ENCODE data around the gene CDAN1. TPM values are rescaled to one million over a fixed set of nuclear protein-coding genes. Genes with fewer than 3 reads are reported as not detected.
"Not testable (repeated sequence)": the region's sequence is repeated elsewhere in the genome, so short reads cannot be mapped to it uniquely, and the experiment has no call there.

The CDAN1 gene
- total RNA-seq, 1 donor from 2014 or later = 14.6 TPM

GRCh38 chr15:42772144-42772543 lies 35.2 kb upstream of the CDAN1 start:
- Mint-ChIP-seq H3K4me3 (ENCODE audit: unreplicated experiment) (no peak overlapping the region), H3K4me1 (ENCODE audit: low read depth, unreplicated experiment) (no peaks in the 10 kb centered on the region), H3K27ac (ENCODE audit: unreplicated experiment) (no peak overlapping the region), H3K36me3 (ENCODE audit: low read depth, unreplicated experiment) (peaks cover 12% of the 10 kb centered on the region), H3K9me3 (ENCODE audit: unreplicated experiment) (peaks cover 4% of the 10 kb centered on the region), H3K27me3 (ENCODE audit: low read depth, unreplicated experiment) (no peaks in the 10 kb centered on the region)
- DNase-seq (ENCODE audit: low read depth) (no peak), FAIRE-seq (no peak)
- Histone ChIP-seq H3K4me1 (ENCODE audit: insufficient read depth, low read length) (no peaks in the 10 kb centered on the region), H3K9me3 (ENCODE audit: insufficient read depth, low read depth, low read length) (no peaks in the 10 kb centered on the region), H3K4me3 (ENCODE audit: insufficient read depth, low read depth, low read length) (no peak overlapping the region), H3K4me2 (ENCODE audit: low read length) (no peak overlapping the region), H3K79me2 (ENCODE audit: insufficient read depth, low read length) (no peaks in the 10 kb centered on the region), H2AFZ (ENCODE audit: low read depth, low read length) (no peak overlapping the region), H3K36me3 (ENCODE audit: insufficient read depth, low read length) (peaks cover 4% of the 10 kb centered on the region), H3K9ac (ENCODE audit: low read length) (no peak overlapping the region), H3K27ac (ENCODE audit: low read depth, low read length) (no peak overlapping the region), H3K27me3 (ENCODE audit: insufficient read depth, low read length) (no peaks in the 10 kb centered on the region), H4K20me1 (ENCODE audit: insufficient read depth, low read length) (no peaks in the 10 kb centered on the region)
- TF ChIP-seq CTCF (IDR thresholded peaks at IDR 0.05; ENCODE audit: insufficient read depth, low read depth, low read length) = no peak
- TF ChIP-seq EZH2 (IDR thresholded peaks at IDR 0.05; ENCODE audit: insufficient read depth, low read length) = no peak

- not testable (repeated sequence) for FAIRE-seq; H3K36me3 ChIP-seq (ENCODE audit: insufficient read depth, low read length); H3K4me3 Mint-ChIP-seq (ENCODE audit: unreplicated experiment); H4K20me1 ChIP-seq (ENCODE audit: insufficient read depth, low read length); H3K27me3 Mint-ChIP-seq (ENCODE audit: low read depth, unreplicated experiment); H3K9me3 ChIP-seq (ENCODE audit: insufficient read depth, low read depth, low read length); H3K79me2 ChIP-seq (ENCODE audit: insufficient read depth, low read length); H3K27me3 ChIP-seq (ENCODE audit: insufficient read depth, low read length); DNase-seq (ENCODE audit: low read depth); H3K9ac ChIP-seq (ENCODE audit: low read length); H3K4me3 ChIP-seq (ENCODE audit: insufficient read depth, low read depth, low read length); H3K27ac ChIP-seq (ENCODE audit: low read depth, low read length); H3K4me2 ChIP-seq (ENCODE audit: low read length); H3K4me1 Mint-ChIP-seq (ENCODE audit: low read depth, unreplicated experiment); H3K4me1 ChIP-seq (ENCODE audit: insufficient read depth, low read length); H3K27ac Mint-ChIP-seq (ENCODE audit: unreplicated experiment); H2AFZ ChIP-seq (ENCODE audit: low read depth, low read length)
- peaks cover 18% of the 10 kb centered on the region for H3K36me3 Mint-ChIP-seq (ENCODE audit: low read depth, unreplicated experiment)
- H3K9me3 Mint-ChIP-seq (ENCODE audit: unreplicated experiment) = peaks cover 22% of the 10 kb centered on the region
These were observed 29.2 kb upstream of the CDAN1 start for GRCh38 chr15:42766109-42766508.

- Mint-ChIP-seq H3K9me3 (ENCODE audit: unreplicated experiment) (peaks cover 26% of the 10 kb centered on the region), H3K36me3 (ENCODE audit: low read depth, unreplicated experiment) (peaks cover 20% of the 10 kb centered on the region)
- H3K27me3 ChIP-seq (ENCODE audit: insufficient read depth, low read length); H2AFZ ChIP-seq (ENCODE audit: low read depth, low read length); DNase-seq (ENCODE audit: low read depth); H3K4me3 Mint-ChIP-seq (ENCODE audit: unreplicated experiment); H3K36me3 ChIP-seq (ENCODE audit: insufficient read depth, low read length); H3K4me1 ChIP-seq (ENCODE audit: insufficient read depth, low read length); H4K20me1 ChIP-seq (ENCODE audit: insufficient read depth, low read length); H3K27me3 Mint-ChIP-seq (ENCODE audit: low read depth, unreplicated experiment); FAIRE-seq; H3K4me2 ChIP-seq (ENCODE audit: low read length); H3K9ac ChIP-seq (ENCODE audit: low read length); H3K27ac Mint-ChIP-seq (ENCODE audit: unreplicated experiment); H3K9me3 ChIP-seq (ENCODE audit: insufficient read depth, low read depth, low read length); H3K4me1 Mint-ChIP-seq (ENCODE audit: low read depth, unreplicated experiment); H3K79me2 ChIP-seq (ENCODE audit: insufficient read depth, low read length); H3K27ac ChIP-seq (ENCODE audit: low read depth, low read length); H3K4me3 ChIP-seq (ENCODE audit: insufficient read depth, low read depth, low read length): not testable (repeated sequence)
These were observed 27.3 kb upstream of the CDAN1 start for GRCh38 chr15:42764154-42764731.

- Mint-ChIP-seq H3K9me3 (ENCODE audit: unreplicated experiment) (peaks cover 22% of the 10 kb centered on the region), H3K36me3 (ENCODE audit: low read depth, unreplicated experiment) (peaks cover 18% of the 10 kb centered on the region)
- not testable (repeated sequence) for H3K36me3 ChIP-seq (ENCODE audit: insufficient read depth, low read length); H3K79me2 ChIP-seq (ENCODE audit: insufficient read depth, low read length); H3K9ac ChIP-seq (ENCODE audit: low read length); H3K27me3 ChIP-seq (ENCODE audit: insufficient read depth, low read length); H3K27me3 Mint-ChIP-seq (ENCODE audit: low read depth, unreplicated experiment); FAIRE-seq; H3K27ac Mint-ChIP-seq (ENCODE audit: unreplicated experiment); H3K9me3 ChIP-seq (ENCODE audit: insufficient read depth, low read depth, low read length); H3K4me2 ChIP-seq (ENCODE audit: low read length); H3K27ac ChIP-seq (ENCODE audit: low read depth, low read length); H3K4me3 Mint-ChIP-seq (ENCODE audit: unreplicated experiment); H3K4me1 Mint-ChIP-seq (ENCODE audit: low read depth, unreplicated experiment); DNase-seq (ENCODE audit: low read depth); H2AFZ ChIP-seq (ENCODE audit: low read depth, low read length); H4K20me1 ChIP-seq (ENCODE audit: insufficient read depth, low read length); H3K4me3 ChIP-seq (ENCODE audit: insufficient read depth, low read depth, low read length); H3K4me1 ChIP-seq (ENCODE audit: insufficient read depth, low read length)
These were observed 24.9 kb upstream of the CDAN1 start for GRCh38 chr15:42761813-42762212.
